Measurements from ENCODE around the gene SNRPA. TPM values are rescaled to one million over a fixed set of nuclear protein-coding genes. Genes with fewer than 3 reads are reported as not detected.

Gene SNRPA
- total RNA-seq, 4 donors from 2014 or later, result 24.5 to 56.0 (median 48.2) TPM

DNA sequence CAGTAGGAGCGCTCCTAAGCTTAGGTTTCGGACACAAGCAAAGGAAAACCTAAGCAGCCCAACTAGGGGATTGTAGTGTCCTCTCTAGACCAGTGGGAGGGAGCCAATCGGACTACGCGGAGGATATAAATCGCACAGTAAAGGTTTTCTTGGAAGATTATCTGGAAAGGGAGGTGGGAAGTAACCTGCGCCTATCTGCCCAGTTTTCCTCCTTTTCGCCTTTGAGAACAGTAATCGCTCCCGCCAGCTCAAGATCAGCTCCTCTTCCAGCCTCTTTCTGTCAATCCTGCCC lies 26.6 kb downstream of the SNRPA start:
- 0% methylated on average over 6 to 10 of the region's 10 CpGs for WGBS, 2 donors (ENCODE audit: low coverage in 1 of 2)
- TF ChIP-seq EP300 (IDR thresholded peaks at IDR 0.05), result no peak
- Histone ChIP-seq H3K9me3 (no peaks in the 10 kb centered on the region), H3K4me1 (peaks cover 0 to 25% (median 13%) of the 10 kb centered on the region in 3 donors), H3K27ac (peak overlapping the region; percentile 96 to 100 (median 98)), H3K36me3 (peaks cover 0 to 10% of the 10 kb centered on the region in 2 donors), H3K4me3 (peak overlapping the region; percentile 56 to 64), H3K27me3 (no peaks in the 10 kb centered on the region)
- no peak for ATAC-seq

DNA sequence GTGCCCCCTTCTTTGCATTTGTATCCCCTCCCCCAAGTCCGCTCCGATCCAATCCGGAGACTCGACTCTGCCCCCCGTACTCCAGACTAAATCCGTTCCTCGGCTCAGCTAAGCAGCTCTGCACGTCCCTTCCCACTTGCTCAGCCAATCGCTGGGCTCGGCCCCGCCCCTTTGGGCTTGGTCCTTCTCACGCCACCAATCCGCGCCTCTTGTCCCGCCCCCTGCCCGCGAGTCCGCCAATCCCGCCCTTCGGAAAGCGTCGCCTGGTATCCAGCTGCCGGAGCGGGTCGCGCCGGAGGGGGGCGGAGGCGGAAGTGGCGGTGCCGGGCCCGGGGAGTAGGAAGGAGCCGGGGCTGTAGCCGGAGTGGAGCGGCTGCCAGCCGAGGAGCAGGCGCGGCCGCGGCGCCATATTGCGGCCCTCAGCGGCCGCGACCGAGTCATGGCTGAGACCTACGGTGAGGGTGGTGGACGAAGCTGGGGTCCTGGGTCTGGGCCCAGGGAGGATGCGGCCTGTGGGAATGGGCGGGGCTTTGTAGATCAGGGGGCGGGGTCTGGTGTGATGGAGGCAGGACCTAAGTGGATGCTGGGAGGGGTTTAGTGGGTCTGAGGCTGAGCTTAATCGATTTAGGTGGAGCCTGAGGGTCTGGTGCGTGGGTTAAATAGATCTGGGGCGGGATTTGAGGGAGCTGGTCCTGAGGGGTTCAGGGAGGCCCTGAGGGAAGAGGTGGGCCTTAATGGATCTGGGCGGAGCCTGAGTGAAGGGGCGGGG lies 27.1 kb downstream of the SNRPA start, which contains the start of gene RAB4B:
Gene RAB4B, plus strand, starts transcription at position 311 of the 769 bp plus-strand sequence. Its CDS starts 129 bp downstream, at position 440.
- Histone ChIP-seq H3K4me3 (peak within 1 kb of the TSS; percentile 56 to 64), H3K4me1 (peaks cover 0 to 25% (median 13%) of the 10 kb centered on the region in 3 donors), H3K36me3 (peaks cover 0 to 10% of the 10 kb centered on the region in 2 donors), H3K9me3 (no peaks in the 10 kb centered on the region), H3K27me3 (no peaks in the 10 kb centered on the region), H3K27ac (peak within 1 kb of the TSS; percentile 96 to 100 (median 98))
- 1% methylated on average over 13 to 16 of the region's 56 CpGs for WGBS, 2 donors (ENCODE audit: low coverage in 1 of 2)
- peak; percentile 95 for ATAC-seq
- TF ChIP-seq, protein P1, sequence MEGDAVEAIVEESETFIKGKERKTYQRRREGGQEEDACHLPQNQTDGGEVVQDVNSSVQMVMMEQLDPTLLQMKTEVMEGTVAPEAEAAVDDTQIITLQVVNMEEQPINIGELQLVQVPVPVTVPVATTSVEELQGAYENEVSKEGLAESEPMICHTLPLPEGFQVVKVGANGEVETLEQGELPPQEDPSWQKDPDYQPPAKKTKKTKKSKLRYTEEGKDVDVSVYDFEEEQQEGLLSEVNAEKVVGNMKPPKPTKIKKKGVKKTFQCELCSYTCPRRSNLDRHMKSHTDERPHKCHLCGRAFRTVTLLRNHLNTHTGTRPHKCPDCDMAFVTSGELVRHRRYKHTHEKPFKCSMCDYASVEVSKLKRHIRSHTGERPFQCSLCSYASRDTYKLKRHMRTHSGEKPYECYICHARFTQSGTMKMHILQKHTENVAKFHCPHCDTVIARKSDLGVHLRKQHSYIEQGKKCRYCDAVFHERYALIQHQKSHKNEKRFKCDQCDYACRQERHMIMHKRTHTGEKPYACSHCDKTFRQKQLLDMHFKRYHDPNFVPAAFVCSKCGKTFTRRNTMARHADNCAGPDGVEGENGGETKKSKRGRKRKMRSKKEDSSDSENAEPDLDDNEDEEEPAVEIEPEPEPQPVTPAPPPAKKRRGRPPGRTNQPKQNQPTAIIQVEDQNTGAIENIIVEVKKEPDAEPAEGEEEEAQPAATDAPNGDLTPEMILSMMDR (IDR thresholded peaks at IDR 0.05), result peak in 2 of 4 experiments; percentile 17 to 20
- TF ChIP-seq POLR2AphosphoS5 (IDR thresholded peaks at IDR 0.05), result peak; percentile 73
- TF ChIP-seq POLR2A (IDR thresholded peaks at IDR 0.05), result peak; percentile 66 to 69
- no peak for TF ChIP-seq EP300 (IDR thresholded peaks at IDR 0.05)

DNA sequence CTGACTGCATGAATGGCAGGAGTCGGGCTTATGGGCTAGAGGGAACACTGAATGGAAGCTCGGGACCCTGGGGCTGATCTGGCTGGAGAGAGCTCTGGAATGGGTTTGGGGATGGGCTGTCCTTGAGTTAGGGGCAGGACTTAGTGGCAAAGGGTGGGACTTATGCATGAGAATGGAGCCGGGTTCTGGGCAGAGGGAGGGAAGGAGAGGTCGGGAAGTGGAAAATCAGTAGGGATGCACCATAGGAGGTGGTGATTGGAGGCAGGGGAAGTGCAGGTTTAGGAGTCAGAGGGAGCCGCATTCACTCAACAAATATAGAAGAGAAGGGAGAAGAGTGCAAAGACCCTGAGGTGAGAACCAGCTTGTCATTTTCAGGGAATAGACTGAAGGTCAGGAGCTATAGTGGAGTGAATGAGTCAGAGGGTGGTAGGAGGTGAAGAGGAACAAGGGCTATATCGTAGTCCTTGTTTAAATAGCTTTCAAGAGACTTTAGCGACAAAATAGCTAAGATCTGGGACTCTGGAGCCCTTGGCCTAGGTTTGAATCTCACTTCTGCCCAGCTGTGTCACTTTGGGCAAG lies 27.8 kb downstream of the SNRPA start:
- WGBS, 2 donors (ENCODE audit: low coverage in 1 of 2), result 7 to 27% methylated on average over 4 to 7 of the region's 7 CpGs
- H3K4me1 ChIP-seq, result peaks cover 0 to 25% (median 13%) of the 10 kb centered on the region in 3 donors
- TF ChIP-seq, protein P1 (IDR thresholded peaks at IDR 0.05), result no peak
- no peak for TF ChIP-seq POLR2AphosphoS5 (IDR thresholded peaks at IDR 0.05)
- no peak for TF ChIP-seq POLR2A (IDR thresholded peaks at IDR 0.05)
- no peak for TF ChIP-seq EP300 (IDR thresholded peaks at IDR 0.05)
- no peaks in the 10 kb centered on the region for H3K27me3 ChIP-seq
- ATAC-seq, result no peak
- no peaks in the 10 kb centered on the region for H3K9me3 ChIP-seq
- H3K27ac ChIP-seq, result peak overlapping the region; percentile 86 to 100 (median 97)
- H3K4me3 ChIP-seq, result peak overlapping the region; percentile 56 to 64
- peaks cover 0 to 12% of the 10 kb centered on the region in 2 donors for H3K36me3 ChIP-seq

DNA sequence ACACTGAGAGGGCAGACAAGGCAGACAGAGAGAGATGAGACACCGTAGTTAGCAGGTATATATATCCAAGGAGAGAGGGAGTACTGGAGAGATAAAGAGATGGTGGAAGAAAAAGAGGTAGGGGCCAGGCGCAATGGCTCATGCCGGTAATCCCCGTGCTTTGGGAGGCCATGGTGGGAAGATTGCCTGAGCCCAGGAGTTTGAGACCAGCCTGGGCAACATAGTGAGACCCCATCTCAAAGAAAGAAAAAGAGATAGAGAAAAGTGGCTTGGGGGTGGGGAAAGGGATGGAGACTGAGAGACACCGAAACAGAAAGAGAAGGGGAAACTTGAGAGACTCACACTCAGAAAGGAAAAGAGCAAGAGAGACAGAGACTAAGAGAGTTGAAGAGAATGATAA lies 29.6 kb downstream of the SNRPA start:
- no peaks in the 10 kb centered on the region for H3K9me3 ChIP-seq

DNA sequence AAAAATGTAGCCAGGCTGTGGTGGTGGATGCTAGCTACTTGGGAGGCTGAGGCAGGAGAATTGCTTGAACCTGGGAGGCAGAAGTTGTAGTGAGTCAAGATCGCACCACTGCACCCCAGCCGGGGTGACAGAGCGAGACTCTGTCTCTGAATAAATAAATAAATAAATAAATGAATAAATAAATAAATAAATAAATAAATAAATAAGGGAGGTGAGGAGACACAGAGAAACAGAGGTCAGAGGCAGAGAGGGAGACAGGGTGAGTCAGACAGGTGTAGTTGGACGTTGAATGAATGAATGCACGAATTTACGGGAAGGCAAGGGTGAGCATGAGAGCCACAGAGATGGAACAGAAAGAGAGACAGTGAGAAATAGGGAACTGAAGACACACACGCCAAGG lies 30.1 kb downstream of the SNRPA start:
- no peak for ATAC-seq
- Histone ChIP-seq H3K9me3 (no peaks in the 10 kb centered on the region), H3K27ac (no peak overlapping the region), H3K4me1 (peaks cover 0 to 25% (median 13%) of the 10 kb centered on the region in 3 donors), H3K36me3 (peaks cover 0 to 31% of the 10 kb centered on the region in 2 donors), H3K4me3 (no peak overlapping the region), H3K27me3 (no peaks in the 10 kb centered on the region)
- TF ChIP-seq POLR2A (IDR thresholded peaks at IDR 0.05) (no peak), POLR2AphosphoS5 (IDR thresholded peaks at IDR 0.05) (no peak), EP300 (IDR thresholded peaks at IDR 0.05) (no peak)
- TF ChIP-seq, protein P1 (IDR thresholded peaks at IDR 0.05), result no peak
- WGBS, 2 donors (ENCODE audit: low coverage in 1 of 2), result 94 to 95% methylated on average over 4 to 7 of the region's 7 CpGs

More for the DNA sequence above, 29.6 kb downstream of the SNRPA start:
- Histone ChIP-seq H3K36me3 (peaks cover 0 to 28% of the 10 kb centered on the region in 2 donors), H3K27ac (no peak overlapping the region), H3K4me1 (peaks cover 0 to 25% (median 13%) of the 10 kb centered on the region in 3 donors), H3K27me3 (no peaks in the 10 kb centered on the region), H3K4me3 (no peak overlapping the region)
- 96 to 100% methylated on average over 1 to 5 of the region's 5 CpGs for WGBS, 2 donors (ENCODE audit: low coverage in 1 of 2)
- no peak for ATAC-seq
- TF ChIP-seq EP300 (IDR thresholded peaks at IDR 0.05), result no peak
- no peak for TF ChIP-seq POLR2A (IDR thresholded peaks at IDR 0.05)
- no peak for TF ChIP-seq POLR2AphosphoS5 (IDR thresholded peaks at IDR 0.05)
- TF ChIP-seq, protein P1 (IDR thresholded peaks at IDR 0.05), result no peak
